Esophagus muscularis mucosa (tissue), 4 donors: ENCODE data around the gene SCGB1C2.

Experiments used
- CTCF ChIP-seq, 3 experiments: fragments of 200-600 bp in 2 of 3; fragments of 450-650 bp in 1 of 3; sonication (generic) in 2 of 3; IDR thresholded peaks; one replicate each; pipeline ENCODE4 v1.5.1; 2017 to 2019; ENCODE audit warnings: antibody characterized with exemption in 3 of 3, mild to moderate bottlenecking in 2 of 3, moderate library complexity in 1 of 3
- EP300 ChIP-seq: sonication (generic); formaldehyde crosslinking; IDR thresholded peaks from one replicate; pipeline ENCODE4 v1.6.1; 2017; ENCODE audit warnings: antibody characterized with exemption
- POLR2A ChIP-seq: fragments of 450-650 bp; IDR thresholded peaks from one replicate; pipeline ENCODE4 v1.6.1; 2017; ENCODE audit warnings: antibody characterized with exemption, moderate library complexity, mild to moderate bottlenecking, low read depth
- POLR2AphosphoS5 ChIP-seq, 2 donors: sonication (generic); formaldehyde crosslinking; IDR thresholded peaks; one replicate each; pipeline ENCODE4 v1.6.1; 2017; ENCODE audit warnings: antibody characterized with exemption in 2 of 2

- TF ChIP-seq CTCF (IDR thresholded peaks at IDR 0.05): no peak
- no peak for TF ChIP-seq EP300
- TF ChIP-seq POLR2A: no peak
- no peak for TF ChIP-seq POLR2AphosphoS5 (IDR thresholded peaks at IDR 0.05)
Measured at GRCh38 chr17:157901-158300, 20.5 kb downstream of the SCGB1C2 start.
